VCaP (cell line): Measurements from ENCODE around the gene RNF168.
"Not testable (repeated sequence)": the region's sequence is repeated elsewhere in the genome, so short reads cannot be mapped to it uniquely, and the experiment has no call there.

Experiments
- H3K27ac ChIP-seq: fragments of 450-650 bp; 2 replicates; pipeline ENCODE4 v1.5.1; 2017
- CTCF ChIP-seq: fragments of 450-650 bp; conservative IDR thresholded peaks from 2 replicates; pipeline ENCODE4 v1.5.1; 2017; ENCODE audit warnings: mild to moderate bottlenecking, moderate library complexity

The RNF168 gene

GRCh38 chr3:196519718-196520082 lies 16.1 kb upstream of the RNF168 start:
- H3K27ac ChIP-seq = no peak overlapping the region
- no peak for TF ChIP-seq CTCF

DNA sequence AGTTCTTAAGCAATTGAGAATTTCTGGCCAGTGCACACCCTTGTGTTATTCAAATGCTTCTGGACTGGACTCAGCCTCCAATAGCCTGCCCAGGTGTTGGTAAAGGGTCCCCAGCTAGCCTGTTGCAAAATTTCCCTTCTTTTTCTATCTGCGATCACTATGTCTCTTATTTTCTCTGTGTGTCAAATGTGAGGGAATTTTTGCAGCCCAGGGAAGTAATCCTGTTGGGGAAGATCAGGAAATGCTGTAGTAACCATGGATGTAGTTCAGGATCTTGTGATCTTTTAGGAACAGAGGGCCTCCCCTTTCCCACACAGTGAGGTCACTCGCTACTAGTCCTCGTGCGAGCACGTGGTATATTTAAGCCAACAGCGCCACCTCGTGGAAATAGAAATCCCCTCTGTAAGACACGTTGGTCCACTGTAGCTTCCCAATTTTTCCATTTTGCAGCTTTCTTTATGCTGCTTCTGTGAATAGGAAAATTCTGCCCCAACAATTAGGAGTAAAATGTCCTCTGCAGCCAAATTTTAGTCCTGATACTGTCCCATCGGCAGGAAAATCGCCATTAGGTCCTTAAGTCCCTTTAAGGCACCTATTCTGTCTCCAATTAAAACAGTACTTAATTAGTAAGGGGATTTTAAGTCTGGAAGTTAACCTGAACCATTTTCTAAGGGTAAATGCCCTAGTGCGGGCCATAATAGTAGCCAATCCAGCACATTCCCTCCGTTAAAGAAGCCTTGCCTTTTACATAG lies 15.6 kb upstream of the RNF168 start:
- TF ChIP-seq CTCF = no peak
- no peak overlapping the region for H3K27ac ChIP-seq

GRCh38 chr3:196517919-196518318 lies 14.4 kb upstream of the RNF168 start:
- TF ChIP-seq CTCF = no peak
- no peak overlapping the region for H3K27ac ChIP-seq

- TF ChIP-seq CTCF = no peak
- H3K27ac ChIP-seq = no peak overlapping the region
Observed at GRCh38 chr3:196517162-196517800, 13.7 kb upstream of the RNF168 start.

DNA sequence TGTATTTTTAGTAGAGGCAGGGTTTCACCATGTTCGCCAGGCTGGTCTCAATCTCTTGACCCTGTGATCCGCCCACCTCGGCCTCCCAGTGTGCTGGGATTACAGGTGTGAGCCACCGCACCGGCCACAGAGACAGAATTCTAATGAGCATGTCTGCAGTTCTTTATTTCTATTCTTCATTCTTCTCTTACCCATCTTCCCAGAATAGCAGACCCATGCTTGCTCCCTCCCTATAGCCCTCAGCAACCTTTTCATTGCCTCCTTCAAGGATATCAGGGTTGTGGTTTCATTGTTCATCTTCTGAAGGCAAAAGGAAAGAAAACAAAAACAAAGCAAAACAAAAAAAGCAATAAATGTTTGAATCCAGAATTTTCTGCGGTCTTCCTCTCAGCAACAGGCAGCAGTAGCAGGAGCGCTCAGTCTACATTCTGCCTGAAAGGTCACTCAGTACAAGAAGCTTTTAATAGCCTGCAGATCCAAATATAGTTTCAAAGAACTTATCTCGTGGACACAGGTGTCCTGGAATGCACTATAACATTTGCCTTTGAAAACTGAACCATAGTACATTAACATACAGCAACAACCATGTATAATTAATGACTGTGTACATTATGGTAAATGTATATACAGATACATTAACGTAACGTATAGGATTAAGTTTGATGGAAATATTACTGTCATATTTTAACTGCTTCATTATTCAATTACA lies 11.5 kb upstream of the RNF168 start, which contains the start of gene SMCO1:
Gene SMCO1 (minus strand): TSS at position 434 of the 709 bp plus-strand sequence. CDS start 137 bp downstream, at position 297.
- TF ChIP-seq CTCF = no peak
- H3K27ac ChIP-seq = no peak within 1 kb of the TSS

- no peak for TF ChIP-seq CTCF
- no peak overlapping the region for H3K27ac ChIP-seq
Observed at GRCh38 chr3:196514350-196514716, 10.8 kb upstream of the RNF168 start.

GRCh38 chr3:196513697-196514349 lies 10.3 kb upstream of the RNF168 start:
- no peak overlapping the region for H3K27ac ChIP-seq
- TF ChIP-seq CTCF = no peak

GRCh38 chr3:196511646-196512425 lies 8.3 kb upstream of the RNF168 start:
- H3K27ac ChIP-seq = not testable (repeated sequence)

GRCh38 chr3:196511108-196511507 lies 7.5 kb upstream of the RNF168 start:
- H3K27ac ChIP-seq = not testable (repeated sequence)
